ENCODE measurements around the gene PRKAR2A.
"Not testable (repeated sequence)": the region's sequence is repeated elsewhere in the genome, so short reads cannot be mapped to it uniquely, and the experiment has no call there.

Gene PRKAR2A

DNA sequence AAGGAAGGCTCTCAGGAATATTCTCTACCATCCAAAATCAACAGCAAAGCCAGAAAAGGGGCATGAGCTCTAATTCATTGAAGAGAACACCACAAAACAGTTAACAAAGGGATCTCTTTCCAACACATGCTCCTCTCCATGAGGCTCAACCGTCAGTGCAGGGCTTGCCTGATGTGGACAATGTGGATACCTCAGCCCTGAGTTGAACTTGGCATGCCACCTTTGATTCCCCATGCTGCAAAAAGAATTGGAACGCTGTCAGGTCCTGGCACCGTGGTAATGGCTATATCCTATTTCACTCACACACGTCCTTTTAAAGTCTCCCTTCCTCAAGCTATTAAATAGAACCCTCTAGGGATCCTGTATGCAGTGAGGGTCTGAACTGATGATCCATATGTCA, 100.0 kb downstream of the PRKAR2A start:
- TF ChIP-seq, protein P1, sequence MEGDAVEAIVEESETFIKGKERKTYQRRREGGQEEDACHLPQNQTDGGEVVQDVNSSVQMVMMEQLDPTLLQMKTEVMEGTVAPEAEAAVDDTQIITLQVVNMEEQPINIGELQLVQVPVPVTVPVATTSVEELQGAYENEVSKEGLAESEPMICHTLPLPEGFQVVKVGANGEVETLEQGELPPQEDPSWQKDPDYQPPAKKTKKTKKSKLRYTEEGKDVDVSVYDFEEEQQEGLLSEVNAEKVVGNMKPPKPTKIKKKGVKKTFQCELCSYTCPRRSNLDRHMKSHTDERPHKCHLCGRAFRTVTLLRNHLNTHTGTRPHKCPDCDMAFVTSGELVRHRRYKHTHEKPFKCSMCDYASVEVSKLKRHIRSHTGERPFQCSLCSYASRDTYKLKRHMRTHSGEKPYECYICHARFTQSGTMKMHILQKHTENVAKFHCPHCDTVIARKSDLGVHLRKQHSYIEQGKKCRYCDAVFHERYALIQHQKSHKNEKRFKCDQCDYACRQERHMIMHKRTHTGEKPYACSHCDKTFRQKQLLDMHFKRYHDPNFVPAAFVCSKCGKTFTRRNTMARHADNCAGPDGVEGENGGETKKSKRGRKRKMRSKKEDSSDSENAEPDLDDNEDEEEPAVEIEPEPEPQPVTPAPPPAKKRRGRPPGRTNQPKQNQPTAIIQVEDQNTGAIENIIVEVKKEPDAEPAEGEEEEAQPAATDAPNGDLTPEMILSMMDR (IDR thresholded peaks at IDR 0.05; ENCODE audit: extremely low read depth, insufficient read depth, missing control alignments): no peak
- no peak for DNase-seq (ENCODE audit: low spot score)
- in situ Hi-C loops (cut with MboI; ENCODE audit: low pct_unique_long_range_greater_than_20kb, low sequenced_read_pairs, unreplicated experiment): no loop called here

- no peak for DNase-seq (ENCODE audit: low spot score)
- TF ChIP-seq, protein P1 (IDR thresholded peaks at IDR 0.05; ENCODE audit: extremely low read depth, insufficient read depth, missing control alignments): no peak
- in situ Hi-C loops (cut with MboI; ENCODE audit: low pct_unique_long_range_greater_than_20kb, low sequenced_read_pairs, unreplicated experiment): no loop called here
Observed at GRCh38 chr3:48747015-48747615, 100.6 kb downstream of the PRKAR2A start.

- TF ChIP-seq, protein P1 (IDR thresholded peaks at IDR 0.05; ENCODE audit: extremely low read depth, insufficient read depth, missing control alignments): no peak
- no peak for DNase-seq (ENCODE audit: low spot score)
- in situ Hi-C loops (cut with MboI; ENCODE audit: low pct_unique_long_range_greater_than_20kb, low sequenced_read_pairs, unreplicated experiment): no loop called here
Observed at GRCh38 chr3:48743773-48744172, 103.9 kb downstream of the PRKAR2A start.

DNA sequence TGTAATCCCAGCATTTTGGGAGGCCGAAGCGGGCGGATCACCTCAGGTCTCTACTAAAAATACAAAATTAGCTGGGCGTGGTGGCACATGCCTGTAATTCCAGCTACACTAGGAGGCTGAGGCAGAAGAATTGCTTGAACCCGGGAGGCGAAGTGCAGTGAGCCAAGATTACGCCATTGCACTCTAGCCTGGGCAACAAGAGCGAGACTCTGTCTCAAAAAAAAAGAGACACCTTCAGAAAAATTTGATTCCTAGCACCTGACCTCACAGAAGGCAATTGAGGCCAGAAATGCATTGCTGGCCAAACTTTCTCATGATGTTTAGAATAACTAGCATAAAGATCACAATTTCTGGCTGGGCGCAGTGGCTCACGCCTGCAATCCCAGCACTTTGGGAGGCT, 106.4 kb downstream of the PRKAR2A start:
- in situ Hi-C loops (cut with MboI; ENCODE audit: low pct_unique_long_range_greater_than_20kb, low sequenced_read_pairs, unreplicated experiment); DNase-seq (ENCODE audit: low spot score): not testable (repeated sequence)

DNA sequence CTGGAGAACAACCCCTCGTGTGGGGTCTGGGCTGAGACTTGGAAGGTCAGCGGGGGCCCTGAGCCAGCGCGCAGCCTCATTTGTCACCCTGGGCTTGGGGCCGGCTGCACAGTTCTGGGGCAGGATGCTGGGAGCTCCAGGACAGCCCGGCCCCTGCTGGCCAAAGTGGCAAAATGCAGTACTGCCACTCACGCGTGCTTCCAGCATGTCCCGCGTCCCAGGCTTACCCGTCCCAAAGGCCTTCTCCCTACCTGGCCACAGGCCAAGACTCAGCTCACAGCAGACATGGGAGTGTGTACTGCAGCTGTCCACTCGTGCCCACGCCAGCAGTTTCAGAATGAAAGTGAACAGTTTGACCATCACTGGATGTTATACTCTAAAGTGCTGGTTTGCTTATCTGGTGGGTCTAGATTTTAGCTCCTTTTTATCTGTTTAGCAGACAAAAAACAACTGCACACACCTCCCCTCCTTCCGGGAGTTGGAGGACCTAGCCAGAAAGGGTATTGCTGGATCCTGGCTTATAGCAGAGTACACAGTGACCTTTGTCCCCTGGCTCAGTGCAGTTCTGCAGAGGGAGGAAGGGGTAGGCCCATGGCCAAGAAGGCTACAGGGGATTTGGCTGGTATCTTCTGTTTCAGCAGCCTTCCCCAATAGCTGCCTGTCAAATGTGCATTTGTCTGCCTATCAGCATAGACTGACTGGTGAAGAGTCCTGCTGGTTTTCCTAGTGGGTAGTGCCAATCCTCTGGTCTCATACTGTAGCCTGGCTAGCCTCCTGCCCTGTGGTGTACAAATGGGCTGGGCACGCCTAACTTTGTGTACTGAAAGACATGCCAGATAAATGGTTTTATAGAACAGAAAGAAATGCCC, 107.5 kb downstream of the PRKAR2A start:
- in situ Hi-C loops (cut with MboI; ENCODE audit: low pct_unique_long_range_greater_than_20kb, low sequenced_read_pairs, unreplicated experiment): no loop called here
- TF ChIP-seq, protein P1 (IDR thresholded peaks at IDR 0.05; ENCODE audit: extremely low read depth, insufficient read depth, missing control alignments): peak; percentile 89

GRCh38 chr3:48739617-48739954, 108.1 kb downstream of the PRKAR2A start:
- no peak for DNase-seq (ENCODE audit: low spot score)
- in situ Hi-C loops (cut with MboI; ENCODE audit: low pct_unique_long_range_greater_than_20kb, low sequenced_read_pairs, unreplicated experiment): no loop called here
- TF ChIP-seq, protein P1 (IDR thresholded peaks at IDR 0.05; ENCODE audit: extremely low read depth, insufficient read depth, missing control alignments): no peak

More for the DNA sequence above, 107.5 kb downstream of the PRKAR2A start:
- DNase-seq (ENCODE audit: low spot score): peak; percentile 88

- in situ Hi-C loops (cut with MboI; ENCODE audit: low pct_unique_long_range_greater_than_20kb, low sequenced_read_pairs, unreplicated experiment): no loop called here
- no peak for DNase-seq (ENCODE audit: low spot score)
- TF ChIP-seq, protein P1 (IDR thresholded peaks at IDR 0.05; ENCODE audit: extremely low read depth, insufficient read depth, missing control alignments): no peak
Observed at GRCh38 chr3:48738926-48739616, 108.6 kb downstream of the PRKAR2A start.
